Activated CD8-positive, alpha-beta memory T cell treated with anti-CD3 and anti-CD28 coated beads for 1 hour (primary cell): ENCODE measurements around the gene C12orf75.
"Not testable (repeated sequence)": the region's sequence is repeated elsewhere in the genome, so short reads cannot be mapped to it uniquely, and the experiment has no call there.

Source experiments
- DNase-seq, 2 donors: peaks; one replicate each; pipeline ENCODE4 v3.0.0-alpha.2; 2020; ENCODE audit warnings: low read depth in 1 of 2; ENCODE audit errors: extremely low read depth in 1 of 2

Gene C12orf75

GRCh38 chr12:105334582-105334981 lies 4.1 kb downstream of the C12orf75 start:
- no peak for DNase-seq

- no peak for DNase-seq
Observed at GRCh38 chr12:105335856-105336255, 5.4 kb downstream of the C12orf75 start.

- DNase-seq = no peak
Observed at GRCh38 chr12:105336411-105336810, 5.9 kb downstream of the C12orf75 start.

- DNase-seq = no peak
Observed at GRCh38 chr12:105337391-105337790, 6.9 kb downstream of the C12orf75 start.

GRCh38 chr12:105338966-105339365 lies 8.5 kb downstream of the C12orf75 start:
- no peak for DNase-seq

GRCh38 chr12:105341010-105341409 lies 10.5 kb downstream of the C12orf75 start:
- no peak for DNase-seq

- DNase-seq = not testable (repeated sequence)
Observed at GRCh38 chr12:105341620-105342019, 11.1 kb downstream of the C12orf75 start.

- no peak for DNase-seq
Observed at GRCh38 chr12:105342464-105342863, 12.0 kb downstream of the C12orf75 start.

GRCh38 chr12:105343836-105344235 lies 13.3 kb downstream of the C12orf75 start:
- no peak for DNase-seq

GRCh38 chr12:105347499-105347898 lies 17.0 kb downstream of the C12orf75 start:
- DNase-seq = no peak

GRCh38 chr12:105348142-105348541 lies 17.7 kb downstream of the C12orf75 start:
- DNase-seq = no peak

- DNase-seq = no peak
Observed at GRCh38 chr12:105348561-105348960, 18.1 kb downstream of the C12orf75 start.

GRCh38 chr12:105349138-105349537 lies 18.6 kb downstream of the C12orf75 start:
- no peak for DNase-seq

- no peak for DNase-seq
Observed at GRCh38 chr12:105351523-105351922, 21.0 kb downstream of the C12orf75 start.

GRCh38 chr12:105352052-105352451 lies 21.6 kb downstream of the C12orf75 start:
- DNase-seq = no peak

- DNase-seq = no peak
Observed at GRCh38 chr12:105352940-105353635, 22.6 kb downstream of the C12orf75 start.

GRCh38 chr12:105355752-105356151 lies 25.3 kb downstream of the C12orf75 start:
- no peak for DNase-seq

GRCh38 chr12:105357162-105357691 lies 26.7 kb downstream of the C12orf75 start:
- DNase-seq = no peak

- no peak for DNase-seq
Observed at GRCh38 chr12:105358789-105359188, 28.3 kb downstream of the C12orf75 start.

GRCh38 chr12:105359856-105360255 lies 29.4 kb downstream of the C12orf75 start:
- DNase-seq = no peak

- no peak for DNase-seq
Observed at GRCh38 chr12:105363890-105364289, 33.4 kb downstream of the C12orf75 start.

GRCh38 chr12:105365231-105365630 lies 34.7 kb downstream of the C12orf75 start:
- no peak for DNase-seq
